Mesothelial cell of epicardium (in vitro differentiated cells): ENCODE results near the gene UBQLN1. TPM values are rescaled to one million over a fixed set of nuclear protein-coding genes. Genes with fewer than 3 reads are reported as not detected.

Source experiments
- DNase-seq, 2 experiments: peaks; one replicate each; pipeline ENCODE4 v3.0.0; 2021; ENCODE audit warnings: low spot score in 2 of 2; ENCODE audit not compliant: unreplicated experiment in 2 of 2
- H3K27ac Mint-ChIP-seq: 2 replicates; pipeline ENCODE4 v1.8.0; 2021; ENCODE audit warnings: mixed read lengths
- H3K27me3 Mint-ChIP-seq: 2 replicates; pipeline ENCODE4 v1.8.0; 2021; ENCODE audit warnings: low read depth, mixed read lengths
- H3K36me3 Mint-ChIP-seq: 2 replicates; pipeline ENCODE4 v1.8.0; 2021; ENCODE audit warnings: mixed read lengths
- H3K4me1 Mint-ChIP-seq: 2 replicates; pipeline ENCODE4 v1.8.0; 2021; ENCODE audit warnings: mixed read lengths
- H3K4me3 Mint-ChIP-seq: 2 replicates; pipeline ENCODE4 v1.8.0; 2021; ENCODE audit warnings: mild to moderate bottlenecking, moderate library complexity, mixed read lengths
- H3K9me3 Mint-ChIP-seq: 2 replicates; pipeline ENCODE4 v1.8.0; 2021; ENCODE audit warnings: mixed read lengths
- CTCF ChIP-seq: fragments of 200-600 bp; sonication (generic); IDR thresholded peaks from one replicate; pipeline ENCODE4 v1.5.0; 2021; ENCODE audit warnings: antibody characterized with exemption; ENCODE audit not compliant: unreplicated experiment
- total RNA-seq: library from RNA; stranded (reverse); gene quantifications from 3 replicates; pipeline ENCODE4 v1.2.1, GENCODE V29; 2021

The UBQLN1 gene
- total RNA-seq, 1 donor from 2014 or later: 91.5 TPM

- H3K4me3 Mint-ChIP-seq: no peak overlapping the region
- DNase-seq: no peak
- no peak overlapping the region for H3K27ac Mint-ChIP-seq
- H3K4me1 Mint-ChIP-seq: peaks cover 4% of the 10 kb centered on the region
- H3K9me3 Mint-ChIP-seq: peaks cover 2% of the 10 kb centered on the region
- TF ChIP-seq CTCF: no peak
- H3K27me3 Mint-ChIP-seq: no peaks in the 10 kb centered on the region
- H3K36me3 Mint-ChIP-seq: peaks cover 14% of the 10 kb centered on the region
These were observed 61.1 kb downstream of the UBQLN1 start for GRCh38 chr9:83646500-83647239.

DNA sequence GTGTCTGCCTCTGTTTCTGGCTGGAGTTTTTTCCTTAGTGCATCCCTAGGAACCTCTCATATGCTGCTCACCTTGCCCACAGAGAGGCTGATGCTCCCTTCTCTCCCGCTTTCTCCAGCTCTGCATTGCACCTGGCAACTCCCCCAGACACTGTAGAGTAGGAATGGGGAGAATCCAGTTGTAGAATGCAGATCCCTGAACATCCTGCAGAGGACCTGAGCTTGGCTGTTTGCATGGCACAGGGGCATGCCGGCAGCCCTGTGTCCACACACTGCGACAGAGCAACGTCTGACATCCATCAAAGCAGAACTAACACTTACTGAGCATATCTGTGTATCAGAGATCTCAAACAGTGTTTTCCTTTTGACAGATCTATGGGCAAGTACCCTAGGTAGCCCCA is 65.0 kb downstream of the UBQLN1 start:
- Mint-ChIP-seq H3K27me3 (no peaks in the 10 kb centered on the region), H3K9me3 (no peaks in the 10 kb centered on the region), H3K4me1 (peaks cover 4% of the 10 kb centered on the region), H3K36me3 (no peaks in the 10 kb centered on the region), H3K4me3 (no peak overlapping the region), H3K27ac (no peak overlapping the region)
- DNase-seq: no peak
- no peak for TF ChIP-seq CTCF

DNA sequence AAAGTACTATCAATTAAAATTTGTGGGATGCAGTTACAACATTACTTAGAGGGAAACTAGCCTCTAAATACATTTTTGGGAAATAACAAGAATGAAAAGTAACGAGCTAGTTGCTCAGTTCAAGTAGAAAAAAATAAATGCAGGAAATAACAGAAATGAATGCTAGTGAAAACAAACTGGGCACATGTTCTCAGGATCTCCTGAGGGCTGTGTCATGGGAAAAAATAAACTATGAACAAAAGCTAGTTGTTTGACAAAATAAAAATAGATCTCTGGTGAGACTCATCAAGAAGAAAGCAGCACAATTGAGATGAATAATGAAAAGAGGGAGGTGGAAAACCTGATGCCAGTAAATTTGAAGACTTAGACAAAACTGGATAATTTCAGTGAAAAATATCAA is 68.5 kb downstream of the UBQLN1 start:
- H3K4me3 Mint-ChIP-seq: no peak overlapping the region

DNA sequence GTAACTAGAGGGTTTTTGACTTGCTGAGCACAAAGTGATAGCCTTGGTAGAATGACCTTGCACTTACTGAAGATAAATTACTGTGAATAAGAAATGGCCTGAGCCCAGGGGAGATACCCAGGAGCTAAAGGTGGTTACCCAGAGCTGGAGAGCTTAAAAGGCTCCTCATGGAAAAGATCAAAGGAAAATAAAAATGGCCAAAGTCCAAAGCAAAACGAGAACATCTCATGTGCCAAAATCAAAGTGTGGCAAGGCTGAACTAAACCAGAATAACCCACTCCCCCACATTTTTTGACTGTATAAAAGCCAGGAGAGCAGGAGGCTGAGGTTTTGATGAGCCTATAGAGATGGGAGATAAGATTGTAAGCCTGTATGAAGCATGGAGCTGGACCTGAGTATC is 70.4 kb downstream of the UBQLN1 start:
- no peak for DNase-seq
- Mint-ChIP-seq H3K4me1 (peaks cover 5% of the 10 kb centered on the region), H3K27me3 (no peaks in the 10 kb centered on the region), H3K9me3 (no peaks in the 10 kb centered on the region), H3K36me3 (no peaks in the 10 kb centered on the region), H3K27ac (no peak overlapping the region), H3K4me3 (no peak overlapping the region)
- TF ChIP-seq CTCF: no peak

More for the DNA sequence above, 68.5 kb downstream of the UBQLN1 start:
- TF ChIP-seq CTCF: no peak
- Mint-ChIP-seq H3K27ac (no peak overlapping the region), H3K27me3 (no peaks in the 10 kb centered on the region), H3K4me1 (peaks cover 9% of the 10 kb centered on the region), H3K9me3 (no peaks in the 10 kb centered on the region), H3K36me3 (no peaks in the 10 kb centered on the region)
- DNase-seq: no peak

DNA sequence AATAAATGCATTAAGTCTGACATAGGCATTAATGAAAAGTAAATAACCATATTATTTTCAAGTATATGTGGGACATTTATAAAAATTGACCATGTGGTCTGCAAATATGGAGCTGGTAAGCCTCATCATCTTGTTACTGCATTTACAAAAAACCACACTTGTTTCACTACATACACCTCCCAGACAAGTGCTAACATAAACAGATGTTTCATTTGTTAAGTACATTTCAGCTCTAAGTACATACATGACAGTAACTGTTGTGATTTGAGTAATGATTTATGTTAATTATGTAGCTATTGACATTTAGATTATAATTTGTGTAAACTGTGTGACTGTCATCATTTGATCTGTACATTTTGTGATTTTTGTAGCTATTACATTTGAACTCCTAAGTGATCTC is 70.9 kb downstream of the UBQLN1 start:
- no peak for TF ChIP-seq CTCF
- no peaks in the 10 kb centered on the region for H3K27me3 Mint-ChIP-seq
- no peak overlapping the region for H3K27ac Mint-ChIP-seq
- no peaks in the 10 kb centered on the region for H3K36me3 Mint-ChIP-seq
- no peak for DNase-seq
- no peaks in the 10 kb centered on the region for H3K9me3 Mint-ChIP-seq
- peaks cover 5% of the 10 kb centered on the region for H3K4me1 Mint-ChIP-seq
- no peak overlapping the region for H3K4me3 Mint-ChIP-seq
